Esophagus muscularis mucosa (tissue), 4 donors: ENCODE results near the gene ENOX1.

Experiments used
- EP300 ChIP-seq: sonication (generic); formaldehyde crosslinking; IDR thresholded peaks from one replicate; pipeline ENCODE4 v1.6.1; 2017; ENCODE audit warnings: antibody characterized with exemption
- POLR2A ChIP-seq: fragments of 450-650 bp; IDR thresholded peaks from one replicate; pipeline ENCODE4 v1.6.1; 2017; ENCODE audit warnings: antibody characterized with exemption, moderate library complexity, mild to moderate bottlenecking, low read depth
- TF ChIP-seq, protein P1 (sequence below), 3 experiments: fragments of 200-600 bp in 2 of 3; fragments of 450-650 bp in 1 of 3; sonication (generic) in 2 of 3; IDR thresholded peaks; one replicate each; pipeline ENCODE4 v1.5.1; 2017 to 2019; ENCODE audit warnings: antibody characterized with exemption in 3 of 3, mild to moderate bottlenecking in 2 of 3, moderate library complexity in 1 of 3

DNA sequence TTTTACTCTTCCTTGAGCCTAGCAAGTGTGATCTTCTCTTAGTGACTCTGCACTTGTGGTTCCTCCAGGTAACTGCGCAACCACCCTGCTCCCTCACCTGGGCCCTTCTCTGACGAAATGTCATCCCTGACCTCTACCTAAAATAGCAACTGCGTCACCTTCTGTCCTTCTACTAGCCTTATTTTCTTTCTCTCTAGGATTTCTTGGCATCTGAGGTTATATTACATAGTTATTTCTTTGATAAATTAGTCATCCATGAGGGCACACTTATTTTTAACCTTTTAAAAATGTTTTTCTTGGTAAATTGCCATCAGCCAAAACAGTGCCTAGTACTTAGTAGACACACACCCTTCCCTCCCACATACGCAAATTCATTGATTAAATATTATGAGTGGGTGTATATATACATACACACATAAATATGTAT is 355.5 kb downstream of the ENOX1 start:
- TF ChIP-seq, protein P1, sequence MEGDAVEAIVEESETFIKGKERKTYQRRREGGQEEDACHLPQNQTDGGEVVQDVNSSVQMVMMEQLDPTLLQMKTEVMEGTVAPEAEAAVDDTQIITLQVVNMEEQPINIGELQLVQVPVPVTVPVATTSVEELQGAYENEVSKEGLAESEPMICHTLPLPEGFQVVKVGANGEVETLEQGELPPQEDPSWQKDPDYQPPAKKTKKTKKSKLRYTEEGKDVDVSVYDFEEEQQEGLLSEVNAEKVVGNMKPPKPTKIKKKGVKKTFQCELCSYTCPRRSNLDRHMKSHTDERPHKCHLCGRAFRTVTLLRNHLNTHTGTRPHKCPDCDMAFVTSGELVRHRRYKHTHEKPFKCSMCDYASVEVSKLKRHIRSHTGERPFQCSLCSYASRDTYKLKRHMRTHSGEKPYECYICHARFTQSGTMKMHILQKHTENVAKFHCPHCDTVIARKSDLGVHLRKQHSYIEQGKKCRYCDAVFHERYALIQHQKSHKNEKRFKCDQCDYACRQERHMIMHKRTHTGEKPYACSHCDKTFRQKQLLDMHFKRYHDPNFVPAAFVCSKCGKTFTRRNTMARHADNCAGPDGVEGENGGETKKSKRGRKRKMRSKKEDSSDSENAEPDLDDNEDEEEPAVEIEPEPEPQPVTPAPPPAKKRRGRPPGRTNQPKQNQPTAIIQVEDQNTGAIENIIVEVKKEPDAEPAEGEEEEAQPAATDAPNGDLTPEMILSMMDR (IDR thresholded peaks at IDR 0.05): no peak
- TF ChIP-seq POLR2A (no peak), EP300 (no peak)
